ENCODE data around the gene CDKN2C.

CDKN2C gene

GRCh38 chr1:50967416-50968157 is 2.5 kb upstream of the CDKN2C start:
- TF ChIP-seq CTCF (IDR thresholded peaks at IDR 0.05) (no peak), ZFX (IDR thresholded peaks at IDR 0.05; ENCODE audit: borderline replicate concordance) (no peak)
- H3K27ac ChIP-seq, result peak overlapping the region; percentile 96

- TF ChIP-seq CTCF (IDR thresholded peaks at IDR 0.05), result peak; percentile 63
- no peak for TF ChIP-seq ZFX (IDR thresholded peaks at IDR 0.05; ENCODE audit: borderline replicate concordance)
- H3K27ac ChIP-seq, result peak overlapping the region; percentile 96
Measured at GRCh38 chr1:50968158-50968820, 1.8 kb upstream of the CDKN2C start.

GRCh38 chr1:50968821-50969610 is 1.0 kb upstream of the CDKN2C start:
- TF ChIP-seq CTCF (IDR thresholded peaks at IDR 0.05) (no peak), ZFX (IDR thresholded peaks at IDR 0.05; ENCODE audit: borderline replicate concordance) (no peak)
- H3K27ac ChIP-seq, result peak overlapping the region; percentile 96

- TF ChIP-seq CTCF (IDR thresholded peaks at IDR 0.05) (no peak), ZFX (IDR thresholded peaks at IDR 0.05; ENCODE audit: borderline replicate concordance) (no peak)
- peak overlapping the region; percentile 96 for H3K27ac ChIP-seq
Measured at GRCh38 chr1:50970509-50970887, 453 bp downstream of the CDKN2C start.

GRCh38 chr1:50970931-50971582 is 1.0 kb downstream of the CDKN2C start:
- TF ChIP-seq ZFX (IDR thresholded peaks at IDR 0.05; ENCODE audit: borderline replicate concordance) (no peak), CTCF (IDR thresholded peaks at IDR 0.05) (no peak)
- peak overlapping the region; percentile 96; the same call in 1 of the 2 replicates for H3K27ac ChIP-seq

- no peak overlapping the region for H3K27ac ChIP-seq
- TF ChIP-seq ZFX (IDR thresholded peaks at IDR 0.05; ENCODE audit: borderline replicate concordance) (no peak), CTCF (IDR thresholded peaks at IDR 0.05) (no peak)
Measured at GRCh38 chr1:50971748-50972305, 1.8 kb downstream of the CDKN2C start.

Measured in 22Rv1 (cell line).